Measurements from ENCODE around the gene SKIDA1.

Gene SKIDA1

GRCh38 chr10:21494191-21495001 lies 31.1 kb downstream of the SKIDA1 start:
- no peaks in the 10 kb centered on the region for H4K20me1 ChIP-seq (ENCODE audit: insufficient read depth, low read length, poor library complexity, severe bottlenecking)
- no peaks in the 10 kb centered on the region for H3K9me3 ChIP-seq (ENCODE audit: insufficient read depth, low read depth, low read length)
- H3K9ac ChIP-seq (ENCODE audit: low read depth, low read length, poor library complexity, severe bottlenecking) = peak overlapping the region; percentile 89
- H3K4me3 ChIP-seq (ENCODE audit: low read length, poor library complexity, severe bottlenecking) = peak overlapping the region; percentile 79
- H3K36me3 ChIP-seq (ENCODE audit: insufficient read depth, low read length) = no peaks in the 10 kb centered on the region
- H3K4me2 ChIP-seq (ENCODE audit: low read depth, low read length, poor library complexity, severe bottlenecking) = peak overlapping the region; percentile 82
- no peaks in the 10 kb centered on the region for H3K79me2 ChIP-seq (ENCODE audit: insufficient read depth, low read length)
- peak overlapping the region; percentile 89 for H2AFZ ChIP-seq (ENCODE audit: low read length)
- peaks cover 6% of the 10 kb centered on the region; the same call in 1 of the 2 replicates for H3F3A ChIP-seq (ENCODE audit: low read depth)
- TF ChIP-seq EZH2phosphoT487 (IDR thresholded peaks at IDR 0.05; ENCODE audit: borderline replicate concordance) (no peak), CTCF (conservative IDR thresholded peaks at IDR 0.05; ENCODE audit: low read length) (no peak)
- no peaks in the 10 kb centered on the region for H3K9me2 ChIP-seq (replicated peaks; ENCODE audit: low read depth, low read length)
- H3K27me3 ChIP-seq (ENCODE audit: insufficient read depth, low read length, poor library complexity, severe bottlenecking) = no peaks in the 10 kb centered on the region
- no peaks in the 10 kb centered on the region for H3K4me1 ChIP-seq (ENCODE audit: insufficient read depth, low read length, poor library complexity, severe bottlenecking)

GRCh38 chr10:21493784-21494183 lies 31.7 kb downstream of the SKIDA1 start:
- no peaks in the 10 kb centered on the region for H3K4me1 ChIP-seq (ENCODE audit: insufficient read depth, low read length, poor library complexity, severe bottlenecking)
- H2AFZ ChIP-seq (ENCODE audit: low read length) = no peak overlapping the region
- peaks cover 6% of the 10 kb centered on the region; the same call in 1 of the 2 replicates for H3F3A ChIP-seq (ENCODE audit: low read depth)
- H3K9ac ChIP-seq (ENCODE audit: low read depth, low read length, poor library complexity, severe bottlenecking) = no peak overlapping the region
- peak overlapping the region; percentile 82 for H3K4me2 ChIP-seq (ENCODE audit: low read depth, low read length, poor library complexity, severe bottlenecking)
- no peak overlapping the region for H3K4me3 ChIP-seq (ENCODE audit: low read length, poor library complexity, severe bottlenecking)
- no peaks in the 10 kb centered on the region for H3K36me3 ChIP-seq (ENCODE audit: insufficient read depth, low read length)
- H3K79me2 ChIP-seq (ENCODE audit: insufficient read depth, low read length) = no peaks in the 10 kb centered on the region
- H3K27me3 ChIP-seq (ENCODE audit: insufficient read depth, low read length, poor library complexity, severe bottlenecking) = no peaks in the 10 kb centered on the region
- H4K20me1 ChIP-seq (ENCODE audit: insufficient read depth, low read length, poor library complexity, severe bottlenecking) = no peaks in the 10 kb centered on the region
- no peaks in the 10 kb centered on the region for H3K9me2 ChIP-seq (replicated peaks; ENCODE audit: low read depth, low read length)
- H3K9me3 ChIP-seq (ENCODE audit: insufficient read depth, low read depth, low read length) = no peaks in the 10 kb centered on the region
- TF ChIP-seq CTCF (conservative IDR thresholded peaks at IDR 0.05; ENCODE audit: low read length) = no peak
- no peak for TF ChIP-seq EZH2phosphoT487 (IDR thresholded peaks at IDR 0.05; ENCODE audit: borderline replicate concordance)

GRCh38 chr10:21492421-21492820 lies 33.1 kb downstream of the SKIDA1 start:
- no peak overlapping the region for H3K9ac ChIP-seq (ENCODE audit: low read depth, low read length, poor library complexity, severe bottlenecking)
- no peak overlapping the region for H3K4me2 ChIP-seq (ENCODE audit: low read depth, low read length, poor library complexity, severe bottlenecking)
- H4K20me1 ChIP-seq (ENCODE audit: insufficient read depth, low read length, poor library complexity, severe bottlenecking) = no peaks in the 10 kb centered on the region
- no peak overlapping the region for H2AFZ ChIP-seq (ENCODE audit: low read length)
- H3K4me3 ChIP-seq (ENCODE audit: low read length, poor library complexity, severe bottlenecking) = no peak overlapping the region
- no peaks in the 10 kb centered on the region for H3K79me2 ChIP-seq (ENCODE audit: insufficient read depth, low read length)
- H3K9me2 ChIP-seq (replicated peaks; ENCODE audit: low read depth, low read length) = no peaks in the 10 kb centered on the region
- no peaks in the 10 kb centered on the region for H3K27me3 ChIP-seq (ENCODE audit: insufficient read depth, low read length, poor library complexity, severe bottlenecking)
- no peaks in the 10 kb centered on the region for H3K36me3 ChIP-seq (ENCODE audit: insufficient read depth, low read length)
- H3K9me3 ChIP-seq (ENCODE audit: insufficient read depth, low read depth, low read length) = no peaks in the 10 kb centered on the region
- H3K4me1 ChIP-seq (ENCODE audit: insufficient read depth, low read length, poor library complexity, severe bottlenecking) = no peaks in the 10 kb centered on the region
- H3F3A ChIP-seq (ENCODE audit: low read depth) = peaks cover 6% of the 10 kb centered on the region; the same call in 1 of the 2 replicates
- no peak for TF ChIP-seq EZH2phosphoT487 (IDR thresholded peaks at IDR 0.05; ENCODE audit: borderline replicate concordance)
- no peak for TF ChIP-seq CTCF (conservative IDR thresholded peaks at IDR 0.05; ENCODE audit: low read length)
